DMS 273 treated with DMSO at 0.1 percent for 48 hours (cell line): Measurements from ENCODE around the gene ADGRB3.
"Not testable (repeated sequence)": the region's sequence is repeated elsewhere in the genome, so short reads cannot be mapped to it uniquely, and the experiment has no call there.

Experiments
- DNase-seq: peaks from one replicate; lab custom pipeline; 2025; lab: John Stamatoyannopoulos, UW

The ADGRB3 gene

DNA sequence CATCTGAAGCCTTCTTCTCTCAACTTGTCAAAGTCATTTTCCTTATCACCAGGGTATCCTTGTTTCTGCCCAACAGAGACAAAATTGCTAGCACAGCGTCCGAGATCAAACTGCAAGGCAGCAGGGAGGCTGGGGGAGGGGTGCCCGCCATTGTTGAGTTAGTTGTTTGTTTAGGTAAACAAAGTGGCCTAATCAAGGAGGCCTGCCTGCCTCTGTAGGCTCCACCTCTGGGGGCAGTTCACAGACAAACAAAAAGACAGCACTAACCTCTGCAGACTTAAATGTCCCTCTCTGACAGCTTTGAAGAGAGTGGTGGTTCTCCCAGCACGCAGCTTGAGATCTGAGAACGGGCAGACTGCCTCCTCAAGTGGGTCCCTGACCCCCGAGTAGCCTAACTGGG is 155.0 kb downstream of the ADGRB3 start:
- DNase-seq = not testable (repeated sequence)

DNA sequence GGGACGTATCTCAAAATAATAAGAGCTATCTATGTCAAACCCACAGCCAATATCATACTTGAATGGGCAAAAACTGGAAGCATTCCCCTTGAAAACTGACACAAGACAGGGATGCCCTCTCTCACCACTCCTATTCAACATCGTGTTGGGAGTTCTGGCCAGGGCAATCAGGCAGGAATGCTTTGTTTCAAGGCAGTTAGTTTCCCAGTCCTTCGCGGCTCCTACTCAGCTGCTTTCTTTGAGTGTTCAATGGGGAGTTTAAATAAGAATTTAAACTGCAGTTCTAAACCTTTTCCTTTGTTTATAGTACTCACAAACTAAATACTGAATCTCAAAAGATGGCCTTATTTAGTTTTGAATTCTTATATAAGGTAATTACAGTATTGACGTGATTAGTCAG is 179.9 kb downstream of the ADGRB3 start:
- DNase-seq = not testable (repeated sequence)

DNA sequence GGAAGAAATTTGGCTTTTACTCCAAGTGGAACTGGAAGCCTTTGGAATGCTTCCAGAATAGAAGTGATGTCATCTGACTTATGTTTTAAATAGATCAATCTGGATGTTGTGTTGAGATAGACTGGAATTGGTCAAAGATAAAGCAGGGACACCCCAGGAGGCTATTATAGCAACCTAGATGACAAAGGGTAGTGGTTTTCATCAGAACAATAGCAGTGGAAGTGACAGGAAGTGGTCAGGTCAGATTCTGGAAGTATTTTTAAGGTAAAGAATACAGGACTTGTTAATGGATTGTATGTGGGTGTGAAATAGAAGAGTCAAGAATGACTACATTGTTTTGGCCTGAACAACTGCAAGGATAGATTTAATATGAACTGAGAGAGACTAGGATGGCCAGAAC is 191.4 kb downstream of the ADGRB3 start:
- DNase-seq = no peak

DNA sequence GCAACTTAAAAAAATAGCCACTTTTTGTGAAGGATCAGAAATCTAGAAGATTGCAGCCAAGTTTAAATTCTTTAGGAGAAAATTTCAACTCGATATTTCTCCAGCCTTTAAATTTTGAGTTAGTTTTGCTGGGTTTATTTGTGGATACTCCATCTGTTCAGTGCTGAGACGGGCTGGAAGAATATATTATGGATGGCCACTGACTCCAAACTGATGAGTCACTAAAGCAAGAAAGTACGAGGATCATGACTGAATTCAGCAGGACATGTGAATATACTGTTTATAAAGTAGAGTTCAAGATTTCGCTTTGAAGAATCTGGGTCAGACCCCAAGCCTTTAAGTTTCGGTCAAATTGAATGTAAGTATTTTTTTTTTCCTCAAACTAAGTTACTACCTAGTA is 199.5 kb downstream of the ADGRB3 start:
- DNase-seq = peak; percentile 15

DNA sequence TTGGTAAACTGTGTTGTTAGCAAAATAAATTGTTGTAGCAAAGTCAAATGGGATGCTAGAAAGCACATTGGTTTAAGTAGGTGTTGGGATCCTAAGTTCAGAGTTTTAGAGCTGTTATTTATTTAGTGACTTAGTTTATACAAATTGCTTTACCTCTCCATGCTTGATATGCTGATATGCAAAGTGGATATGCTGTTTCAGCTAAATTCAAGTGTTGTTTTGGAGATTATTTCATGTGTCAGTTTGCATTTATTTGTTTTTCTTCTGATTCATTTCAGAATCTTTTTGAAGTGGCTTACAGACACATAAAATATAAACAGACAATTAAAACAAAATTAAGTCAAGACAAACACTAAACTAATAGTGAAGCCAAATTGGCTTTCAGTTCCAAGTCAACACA is 203.5 kb downstream of the ADGRB3 start:
- no peak for DNase-seq

DNA sequence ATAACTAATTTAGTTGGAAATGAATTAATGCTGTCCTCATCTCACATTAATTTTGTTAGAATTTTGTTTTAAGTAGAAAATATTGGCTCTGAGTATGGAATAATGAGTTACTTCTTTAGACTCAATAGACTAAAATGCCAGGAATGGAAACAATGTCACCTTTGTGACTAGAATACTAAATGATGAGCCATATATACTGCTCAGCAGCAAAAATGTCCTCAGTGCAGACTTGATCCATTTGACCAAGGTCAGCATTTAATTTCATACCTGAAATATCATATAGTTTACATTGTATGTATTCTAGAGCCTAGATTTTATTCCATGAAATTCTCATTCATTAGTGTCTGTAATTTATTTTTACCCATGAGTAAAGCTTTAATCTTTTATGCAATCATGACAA is 217.7 kb downstream of the ADGRB3 start:
- DNase-seq = no peak

DNA sequence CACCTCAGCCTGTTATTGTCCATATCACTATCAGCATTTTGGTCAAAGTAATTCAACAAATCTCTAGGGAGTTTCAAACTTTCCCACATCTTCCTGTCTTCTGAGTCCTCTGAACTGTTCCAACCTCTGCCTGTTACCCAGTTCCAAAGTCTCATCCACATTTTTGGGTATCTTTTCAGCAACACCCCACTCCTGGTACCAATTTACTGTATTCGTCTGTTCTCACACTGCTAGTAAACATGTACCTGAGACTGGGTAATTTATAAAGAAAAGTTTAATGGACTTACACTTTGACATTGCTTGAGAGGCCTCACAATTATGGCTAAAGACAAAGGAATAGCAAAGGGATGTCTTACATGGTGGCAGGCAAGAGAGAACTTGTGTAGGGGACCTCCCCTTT is 224.2 kb downstream of the ADGRB3 start:
- no peak for DNase-seq

DNA sequence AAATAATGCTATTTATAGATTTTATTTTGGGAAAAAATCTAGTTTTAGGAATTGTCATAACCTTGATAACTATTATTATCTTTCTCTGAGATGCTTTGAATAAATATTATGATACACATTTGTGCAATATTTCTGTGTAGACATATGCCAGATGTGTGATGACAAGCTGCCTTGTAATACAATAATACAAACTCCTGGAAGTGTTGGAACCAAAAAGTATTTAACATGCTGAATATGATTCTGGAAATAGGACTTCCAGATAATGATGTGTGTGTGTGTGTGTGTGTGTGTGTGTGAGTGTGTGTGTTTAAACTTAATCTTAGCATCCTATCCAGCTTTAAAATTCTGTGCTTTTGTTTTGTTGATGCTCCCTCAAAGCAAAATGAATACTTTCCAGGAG is 233.6 kb downstream of the ADGRB3 start:
- DNase-seq = no peak

DNA sequence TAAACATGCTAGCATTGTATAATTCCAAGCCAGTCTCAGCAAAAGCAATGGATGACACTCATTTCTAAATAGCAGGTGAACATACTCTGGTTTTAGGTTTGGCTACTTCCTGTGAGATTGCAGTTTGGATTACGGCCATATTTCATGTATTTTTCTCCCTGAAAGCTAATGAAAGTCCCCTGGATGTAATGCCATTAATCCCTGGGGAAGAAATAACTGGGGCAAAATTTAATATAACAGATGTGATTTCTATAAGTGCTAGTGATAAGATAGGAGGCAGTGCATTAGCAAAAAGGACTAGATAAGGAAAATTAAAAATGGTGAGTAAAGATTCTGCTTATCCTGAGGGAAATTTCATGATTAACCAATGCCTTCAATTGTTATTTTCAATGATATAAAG is 238.2 kb downstream of the ADGRB3 start:
- no peak for DNase-seq

DNA sequence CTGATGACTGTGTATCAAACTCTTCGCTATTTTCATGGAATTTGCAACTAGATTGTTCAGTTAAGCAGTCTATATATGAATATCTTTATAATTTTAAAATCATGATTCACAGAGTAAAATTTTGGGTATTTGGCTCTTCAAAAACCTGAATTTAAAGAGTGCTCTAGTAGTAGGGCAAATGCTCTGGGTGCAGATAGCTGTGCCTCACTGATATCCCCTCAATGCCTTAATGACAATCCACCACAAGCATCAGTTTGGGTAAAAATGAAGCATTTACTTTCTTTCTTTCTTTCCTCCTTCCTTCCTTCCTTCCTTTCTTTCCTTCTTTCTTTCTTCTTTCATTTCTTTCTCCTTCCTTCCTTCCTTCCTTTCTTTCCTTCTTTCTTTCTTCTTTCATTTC is 239.7 kb downstream of the ADGRB3 start:
- DNase-seq = no peak

DNA sequence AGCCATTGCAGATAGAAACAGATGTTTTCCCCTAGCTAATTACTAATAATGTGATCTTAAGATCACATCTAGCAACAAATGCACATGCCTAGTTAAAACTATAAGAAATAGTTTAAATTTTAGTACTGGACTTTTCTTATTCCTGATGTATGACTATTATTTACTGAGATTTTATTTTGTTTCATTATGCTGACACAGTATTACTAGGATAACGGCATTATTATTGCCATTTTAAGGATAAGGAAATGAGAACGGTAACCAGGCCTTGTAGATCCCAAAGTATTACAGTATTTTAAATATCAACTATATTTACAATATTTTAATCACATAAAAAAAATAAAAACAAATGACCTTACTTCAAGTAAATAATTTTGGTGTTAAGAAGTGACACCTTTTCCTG is 240.3 kb downstream of the ADGRB3 start:
- DNase-seq = no peak

DNA sequence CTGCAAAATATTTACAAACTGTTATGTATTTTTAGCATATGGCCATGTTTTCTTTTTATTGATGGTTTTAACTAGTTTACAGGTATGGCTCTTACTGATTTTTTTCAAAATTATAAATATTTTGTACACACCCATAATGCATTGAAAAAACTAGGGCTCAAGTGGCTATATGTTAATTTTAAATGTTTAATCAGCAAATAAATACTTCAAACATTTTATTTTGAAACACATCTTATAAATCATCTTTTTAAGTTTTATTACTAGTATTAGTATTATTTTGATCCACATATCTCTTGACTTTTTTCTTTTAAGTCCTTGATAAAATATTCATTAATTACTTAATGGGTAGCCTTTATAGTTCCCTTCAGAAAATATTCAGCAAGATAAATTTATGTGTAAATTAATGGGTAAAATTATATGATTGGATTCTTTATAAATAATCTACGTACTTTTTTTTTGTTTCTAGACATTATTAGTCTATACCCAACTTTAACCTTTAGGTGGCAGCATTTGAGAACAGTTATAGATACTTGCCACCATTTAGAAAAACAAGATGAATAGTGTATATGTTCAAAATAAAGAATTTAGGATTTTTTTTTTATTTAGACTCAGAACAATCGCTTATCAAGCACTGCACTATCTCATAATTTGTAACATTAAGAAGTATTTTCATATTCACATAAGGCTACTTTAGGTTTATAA is 241.9 kb downstream of the ADGRB3 start:
- DNase-seq = no peak

DNA sequence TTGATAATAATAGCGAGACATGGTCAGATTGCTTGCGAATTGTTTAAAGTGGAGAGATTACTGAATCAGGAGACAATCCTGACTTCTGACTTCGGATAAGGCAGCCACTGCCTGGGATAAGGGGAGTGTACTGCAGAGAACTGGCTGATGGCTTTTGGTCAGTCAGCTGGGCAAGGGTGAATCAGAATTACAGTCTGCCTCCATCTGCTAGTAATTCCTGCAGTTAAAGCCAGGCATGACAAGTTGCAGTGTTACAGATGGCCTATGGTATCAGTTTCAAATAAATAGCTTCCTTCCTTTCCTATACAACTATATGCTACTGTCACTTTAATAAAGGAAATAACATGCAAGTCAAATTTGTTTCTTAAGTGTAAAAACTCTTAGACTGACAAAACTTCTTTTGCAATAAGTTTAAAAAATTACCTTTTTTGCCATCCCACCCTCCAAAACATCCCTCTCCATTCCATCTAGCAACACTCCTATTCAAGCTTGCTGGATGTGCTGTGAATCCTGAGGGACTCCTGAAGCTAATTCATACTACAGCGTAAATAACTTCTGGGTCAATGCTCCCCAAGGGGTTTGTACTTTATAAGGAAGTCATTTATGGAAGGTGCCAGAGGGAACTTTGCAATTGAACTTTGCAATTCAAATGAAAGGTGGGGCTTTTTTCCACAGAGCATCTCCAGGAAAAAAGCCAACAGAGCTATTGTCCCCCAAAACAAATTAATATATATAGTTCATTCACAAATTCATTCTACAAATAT is 245.2 kb downstream of the ADGRB3 start:
- peak; percentile 65 for DNase-seq

DNA sequence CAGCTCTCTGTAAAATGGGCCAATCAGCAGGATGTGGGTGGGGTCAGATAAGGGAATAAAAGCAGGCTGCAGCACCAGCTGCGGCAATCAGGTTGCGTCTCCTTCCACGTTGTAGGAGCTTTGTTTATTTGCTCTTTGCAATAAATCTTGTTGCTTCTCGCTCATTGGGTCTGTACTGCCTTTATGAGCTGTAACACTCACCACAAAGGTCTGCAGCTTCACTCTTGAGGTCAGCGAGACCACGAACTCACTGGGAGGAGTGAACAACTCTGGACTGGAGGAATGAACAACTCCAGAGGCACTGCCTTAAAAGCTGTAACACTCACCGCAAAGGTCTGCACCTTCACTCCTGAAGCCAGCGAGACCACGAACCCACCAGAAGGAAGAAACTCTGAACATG is 248.2 kb downstream of the ADGRB3 start:
- DNase-seq = not testable (repeated sequence)

DNA sequence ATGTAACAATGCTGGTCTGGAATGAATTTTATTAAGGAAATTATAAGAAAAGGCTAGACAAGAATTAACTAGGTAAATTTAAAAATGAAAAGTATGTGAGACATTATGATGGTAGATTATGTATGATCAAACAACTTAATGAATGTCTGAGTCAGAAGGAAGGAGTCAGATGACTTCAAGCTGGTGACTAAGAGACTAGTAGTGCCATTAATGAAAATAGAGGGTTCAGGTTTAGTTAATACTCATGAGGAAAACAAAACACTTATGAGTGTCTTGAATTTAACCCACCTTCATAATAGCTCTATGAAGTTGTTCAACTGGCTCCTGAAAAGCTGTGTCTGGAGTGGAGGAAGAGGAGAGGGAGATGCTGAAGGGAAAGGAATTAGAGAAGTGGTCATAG is 256.3 kb downstream of the ADGRB3 start:
- no peak for DNase-seq

DNA sequence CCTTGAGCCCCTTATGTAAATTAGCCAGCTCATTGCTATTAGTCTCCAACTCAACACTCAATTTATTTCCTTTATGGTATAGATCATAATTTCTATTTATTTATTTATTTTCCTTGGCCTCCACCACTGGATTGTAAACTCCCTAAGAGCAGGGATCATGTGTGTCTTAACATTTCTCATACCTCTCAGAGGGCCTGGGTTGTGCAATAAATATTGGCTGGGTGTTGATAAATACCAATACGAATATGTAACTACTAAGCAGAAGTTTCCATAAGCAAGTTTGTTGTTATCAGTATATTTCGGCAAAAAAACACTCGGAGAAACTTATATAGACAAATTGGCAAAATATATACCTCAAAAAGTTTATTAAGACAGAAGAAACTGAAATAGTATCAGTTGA is 257.4 kb downstream of the ADGRB3 start:
- no peak for DNase-seq

DNA sequence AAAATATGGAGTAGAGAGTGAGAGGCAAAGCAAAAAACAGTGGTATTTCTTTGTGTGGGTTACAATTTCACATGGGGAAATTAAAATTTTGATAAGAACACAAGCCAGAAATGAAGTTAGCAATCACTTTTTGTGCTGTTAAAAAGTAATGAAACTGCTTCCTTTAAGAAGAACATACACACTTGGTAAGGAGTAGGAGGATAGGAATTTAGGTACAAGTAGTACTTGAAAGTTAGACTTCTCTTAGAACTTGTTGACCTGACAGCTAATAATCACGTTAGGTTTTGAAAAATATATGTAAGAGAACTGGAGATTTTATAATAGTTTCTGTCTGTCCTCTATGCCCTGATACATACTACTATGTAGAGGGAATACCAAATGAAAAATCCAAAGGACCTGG is 260.8 kb downstream of the ADGRB3 start:
- no peak for DNase-seq

DNA sequence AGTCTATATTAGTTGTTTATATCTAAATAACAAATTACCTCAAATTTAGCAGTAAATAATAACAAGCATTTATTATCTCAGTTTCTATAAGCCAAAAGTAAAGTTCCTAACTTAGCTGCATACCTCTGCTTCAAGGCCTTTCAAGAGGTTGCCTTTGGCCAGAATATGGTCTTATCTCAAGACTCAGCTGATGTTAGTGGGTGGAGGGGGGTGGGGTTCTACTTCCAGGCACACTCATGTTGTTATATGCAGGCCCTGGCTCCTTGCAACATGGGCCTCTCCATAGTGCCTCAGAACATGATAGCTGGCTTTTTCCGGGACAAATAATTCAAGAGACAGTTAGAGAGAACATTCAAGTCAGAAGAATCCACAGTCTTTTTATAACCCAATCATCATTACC is 266.0 kb downstream of the ADGRB3 start:
- DNase-seq = no peak

DNA sequence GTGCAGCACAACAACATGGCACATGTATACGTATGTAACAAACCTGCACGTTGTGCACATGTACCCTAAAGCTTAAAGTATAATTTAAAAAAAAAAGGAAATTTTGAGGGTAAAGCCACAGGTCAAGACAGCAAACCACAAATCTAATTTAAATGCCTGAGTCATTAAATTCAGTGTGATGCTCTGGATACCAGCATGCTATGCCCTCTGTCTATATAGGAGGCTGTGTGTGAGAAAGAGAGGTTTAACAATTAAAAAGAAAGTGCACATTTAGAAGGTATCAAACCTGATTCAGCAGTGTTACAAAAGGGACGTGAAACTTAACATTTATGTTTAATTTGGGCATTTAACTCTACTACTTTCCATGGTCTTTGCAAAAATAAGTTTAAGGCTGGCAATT is 276.3 kb downstream of the ADGRB3 start:
- DNase-seq = no peak

DNA sequence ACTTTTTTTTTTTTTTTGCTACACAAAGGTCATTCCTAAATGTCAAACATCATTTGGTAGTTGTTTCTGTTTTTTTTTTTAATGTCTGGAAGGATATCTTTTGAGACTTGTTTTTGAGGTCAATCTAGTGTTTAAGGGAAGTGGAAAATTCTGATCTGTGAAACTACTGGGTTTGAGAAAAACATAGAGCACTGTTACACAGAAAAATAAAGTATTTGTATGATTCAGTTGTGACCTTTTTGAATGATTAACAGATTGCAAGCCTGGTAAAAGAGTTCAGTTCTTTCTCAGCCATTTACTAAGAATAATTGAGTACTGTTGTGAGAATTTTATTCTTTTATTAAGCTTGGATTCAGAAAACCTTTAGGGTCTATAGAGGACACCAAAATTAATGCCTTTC is 276.7 kb downstream of the ADGRB3 start:
- DNase-seq = no peak

DNA sequence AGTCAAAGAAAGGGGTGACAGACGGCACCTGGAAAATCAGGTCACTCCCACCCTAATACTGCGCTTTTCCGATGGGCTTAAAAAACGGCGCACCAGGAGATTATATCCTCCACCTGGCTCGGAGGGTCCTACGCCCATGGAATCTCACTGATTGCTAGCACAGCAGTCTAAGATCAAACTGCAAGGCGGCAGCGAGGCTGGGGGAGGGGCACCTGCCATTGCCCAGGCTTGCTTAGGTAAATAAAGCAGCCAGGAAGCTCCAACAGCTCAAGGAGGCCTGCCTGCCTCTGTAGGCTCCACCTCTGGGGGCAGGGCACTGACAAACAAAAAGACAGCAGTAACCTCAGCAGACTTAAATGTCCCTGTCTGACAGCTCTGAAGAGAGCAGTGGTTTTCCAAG is 277.7 kb downstream of the ADGRB3 start:
- not testable (repeated sequence) for DNase-seq

DNA sequence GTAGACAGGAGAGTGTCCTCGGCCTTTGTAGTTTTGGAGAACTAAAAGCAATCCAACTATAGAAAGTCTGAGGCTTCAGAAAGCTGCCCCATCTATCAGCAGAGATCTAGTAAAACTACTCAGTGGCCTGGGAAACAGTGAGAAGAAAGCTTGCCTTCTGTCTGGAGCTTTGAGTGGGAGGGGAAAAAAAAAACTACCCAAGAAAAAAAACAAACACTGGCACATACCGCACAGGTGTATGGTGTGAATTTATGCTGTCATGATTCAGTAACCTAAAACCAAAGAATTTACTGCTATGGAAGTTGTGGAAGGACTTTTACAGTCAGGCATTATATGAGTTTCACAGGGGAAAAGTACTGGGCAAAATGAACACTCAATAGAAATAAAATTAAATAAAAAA is 280.5 kb downstream of the ADGRB3 start:
- no peak for DNase-seq

DNA sequence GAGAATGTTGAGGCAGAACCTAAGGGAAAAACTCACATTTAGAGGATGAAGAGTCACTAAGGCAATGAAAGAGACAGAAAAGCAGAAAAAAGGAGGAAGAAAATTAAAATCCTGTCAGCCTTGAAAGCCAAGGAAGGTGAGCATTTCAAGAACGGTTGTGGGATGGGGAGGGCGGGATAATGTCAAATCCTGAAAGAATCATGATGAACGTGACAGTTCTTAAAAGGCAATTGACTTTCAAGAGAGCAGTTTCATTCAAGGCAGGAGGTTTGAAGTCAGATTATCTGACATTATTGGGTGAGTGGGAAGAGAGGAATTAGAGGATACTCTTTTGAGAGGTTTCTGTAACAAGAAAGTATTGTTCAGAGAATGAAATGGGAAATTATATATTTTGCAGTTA is 284.5 kb downstream of the ADGRB3 start:
- DNase-seq = no peak

DNA sequence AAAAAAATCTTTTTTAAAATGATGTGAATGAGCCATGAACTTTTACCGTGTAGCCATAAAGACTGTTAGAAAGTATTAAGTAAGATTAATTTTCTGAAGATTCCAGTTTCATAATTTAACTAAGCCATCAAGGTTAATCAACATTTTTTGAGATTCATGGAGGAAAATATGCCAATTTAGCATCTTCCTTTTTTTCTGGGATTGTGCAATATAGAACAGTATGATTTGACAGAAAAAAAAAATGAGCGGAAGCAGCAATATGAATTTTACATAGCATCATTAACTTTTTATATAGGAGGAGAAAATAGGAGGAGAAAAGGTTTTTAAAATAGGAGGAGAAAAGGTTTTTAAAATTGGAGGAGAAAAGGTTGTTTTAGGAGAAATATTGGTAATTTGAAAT is 306.3 kb downstream of the ADGRB3 start:
- no peak for DNase-seq
